ENCODE results near the gene GALK2. TPM values are rescaled to one million over a fixed set of nuclear protein-coding genes. Genes with fewer than 3 reads are reported as not detected.
"Not testable (repeated sequence)": the region's sequence is repeated elsewhere in the genome, so short reads cannot be mapped to it uniquely, and the experiment has no call there.

Gene GALK2
- total and polyA plus RNA-seq, 8 donors, result 23.1 to 43.1 (median 25.1) TPM

DNA sequence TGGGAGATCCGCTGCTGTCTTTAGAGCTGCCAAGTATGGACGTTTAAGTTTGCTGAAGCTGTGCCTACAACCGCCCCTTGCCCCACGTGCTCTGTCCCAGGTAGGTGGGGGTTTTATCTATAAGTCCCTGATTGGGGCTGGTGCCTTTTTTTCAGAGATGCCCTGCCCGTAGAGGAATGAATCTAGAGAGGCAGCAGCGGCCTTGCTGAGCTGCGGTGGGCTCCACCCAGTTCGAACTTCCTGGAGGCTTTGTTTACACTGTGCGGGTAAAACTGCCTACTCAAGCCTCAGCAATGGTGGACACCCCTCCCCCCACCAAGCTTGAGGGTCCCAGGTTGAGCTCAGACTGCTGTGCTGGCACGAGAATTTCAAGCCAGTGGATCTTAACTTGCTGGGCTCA, 169.6 kb downstream of the GALK2 start:
- H3K9me3 ChIP-seq, result peaks cover 0 to 7% of the 10 kb centered on the region in 2 donors
- DNase-seq (no peak), ATAC-seq (no peak)
- no peak overlapping the region for H3K4me3 ChIP-seq
- H3K27ac ChIP-seq, result no peak overlapping the region
- TF ChIP-seq, protein P1, sequence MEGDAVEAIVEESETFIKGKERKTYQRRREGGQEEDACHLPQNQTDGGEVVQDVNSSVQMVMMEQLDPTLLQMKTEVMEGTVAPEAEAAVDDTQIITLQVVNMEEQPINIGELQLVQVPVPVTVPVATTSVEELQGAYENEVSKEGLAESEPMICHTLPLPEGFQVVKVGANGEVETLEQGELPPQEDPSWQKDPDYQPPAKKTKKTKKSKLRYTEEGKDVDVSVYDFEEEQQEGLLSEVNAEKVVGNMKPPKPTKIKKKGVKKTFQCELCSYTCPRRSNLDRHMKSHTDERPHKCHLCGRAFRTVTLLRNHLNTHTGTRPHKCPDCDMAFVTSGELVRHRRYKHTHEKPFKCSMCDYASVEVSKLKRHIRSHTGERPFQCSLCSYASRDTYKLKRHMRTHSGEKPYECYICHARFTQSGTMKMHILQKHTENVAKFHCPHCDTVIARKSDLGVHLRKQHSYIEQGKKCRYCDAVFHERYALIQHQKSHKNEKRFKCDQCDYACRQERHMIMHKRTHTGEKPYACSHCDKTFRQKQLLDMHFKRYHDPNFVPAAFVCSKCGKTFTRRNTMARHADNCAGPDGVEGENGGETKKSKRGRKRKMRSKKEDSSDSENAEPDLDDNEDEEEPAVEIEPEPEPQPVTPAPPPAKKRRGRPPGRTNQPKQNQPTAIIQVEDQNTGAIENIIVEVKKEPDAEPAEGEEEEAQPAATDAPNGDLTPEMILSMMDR (IDR thresholded peaks at IDR 0.05), result no peak
- peaks cover 0 to 3% of the 10 kb centered on the region in 2 donors for H3K36me3 ChIP-seq
- H3K4me1 ChIP-seq, result no peaks in the 10 kb centered on the region
- intact Hi-C loops (cut with DNase I), result no loop called here
- H3K27me3 ChIP-seq, result no peaks in the 10 kb centered on the region

DNA sequence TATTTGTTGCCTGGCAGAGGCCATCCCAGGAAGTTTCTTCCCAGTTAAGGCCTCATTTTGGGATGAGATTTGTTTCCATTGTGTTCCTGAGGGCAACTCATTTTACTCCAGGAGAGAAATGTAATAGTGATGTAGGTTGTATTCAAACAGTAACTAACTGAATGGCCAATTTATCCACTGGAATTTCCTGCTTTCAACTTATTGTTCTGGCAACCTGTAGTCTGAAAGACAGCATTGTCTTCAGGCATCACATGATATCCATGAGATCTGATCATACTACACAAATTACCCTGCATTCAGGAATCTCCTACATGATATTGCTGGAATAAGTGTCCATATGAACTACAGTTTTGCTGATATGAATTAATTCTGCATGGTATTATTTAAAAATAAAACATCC, 173.5 kb downstream of the GALK2 start:
- TF ChIP-seq, protein P1 (IDR thresholded peaks at IDR 0.05), result no peak
- DNase-seq (no peak), ATAC-seq (no peak)
- H3K9me3 ChIP-seq, result peaks cover 0 to 7% of the 10 kb centered on the region in 2 donors
- peaks cover 0 to 10% of the 10 kb centered on the region in 2 donors for H3K36me3 ChIP-seq
- no peaks in the 10 kb centered on the region for H3K27me3 ChIP-seq
- no peaks in the 10 kb centered on the region for H3K4me1 ChIP-seq
- H3K4me3 ChIP-seq, result no peak overlapping the region
- H3K27ac ChIP-seq, result no peak overlapping the region
- intact Hi-C loops (cut with DNase I), result no loop called here

DNA sequence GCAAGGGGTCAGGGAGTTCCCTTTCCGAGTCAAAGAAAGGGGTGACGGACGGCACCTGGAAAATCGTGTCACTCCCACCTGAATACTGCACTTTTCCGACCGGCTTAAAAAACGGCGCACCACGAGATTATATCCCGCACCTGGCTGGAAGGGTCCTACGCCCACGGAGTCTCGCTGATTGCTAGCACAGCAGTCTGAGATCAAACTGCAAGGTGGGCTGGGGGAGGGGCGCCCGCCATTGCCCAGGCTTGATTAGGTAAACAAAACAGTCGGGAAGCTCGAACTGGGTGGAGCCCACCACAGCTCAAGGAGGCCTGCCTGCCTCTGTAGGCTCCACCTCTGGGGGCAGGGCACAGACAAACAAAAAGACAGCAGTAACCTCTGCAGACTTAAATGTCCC, 184.4 kb downstream of the GALK2 start:
- H3K9me3 ChIP-seq; intact Hi-C loops (cut with DNase I); ATAC-seq; H3K36me3 ChIP-seq; H3K4me3 ChIP-seq; H3K27ac ChIP-seq; H3K27me3 ChIP-seq; H3K4me1 ChIP-seq: not testable (repeated sequence)
- peak in 1 of 4 donors; percentile 29 for DNase-seq

DNA sequence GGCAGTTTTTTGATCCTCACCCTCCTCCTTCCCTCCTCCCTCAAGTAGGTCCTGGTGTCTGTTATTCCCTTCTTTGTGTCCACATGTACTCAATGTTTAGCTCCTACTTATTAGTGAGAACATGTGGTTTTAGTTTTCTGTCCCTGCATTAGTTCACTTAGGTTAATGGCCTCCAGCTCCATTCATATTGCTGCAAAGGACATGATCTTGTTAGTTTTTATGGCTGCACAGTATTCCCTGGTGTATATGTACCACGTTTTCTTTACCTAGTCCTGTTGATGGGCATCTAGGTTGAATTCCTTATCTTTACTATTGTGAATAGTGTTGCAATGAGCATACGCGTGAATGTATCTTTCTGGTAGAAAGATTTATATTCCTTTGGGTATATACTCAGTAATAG, 191.3 kb downstream of the GALK2 start:
- no peak for ATAC-seq

DNA sequence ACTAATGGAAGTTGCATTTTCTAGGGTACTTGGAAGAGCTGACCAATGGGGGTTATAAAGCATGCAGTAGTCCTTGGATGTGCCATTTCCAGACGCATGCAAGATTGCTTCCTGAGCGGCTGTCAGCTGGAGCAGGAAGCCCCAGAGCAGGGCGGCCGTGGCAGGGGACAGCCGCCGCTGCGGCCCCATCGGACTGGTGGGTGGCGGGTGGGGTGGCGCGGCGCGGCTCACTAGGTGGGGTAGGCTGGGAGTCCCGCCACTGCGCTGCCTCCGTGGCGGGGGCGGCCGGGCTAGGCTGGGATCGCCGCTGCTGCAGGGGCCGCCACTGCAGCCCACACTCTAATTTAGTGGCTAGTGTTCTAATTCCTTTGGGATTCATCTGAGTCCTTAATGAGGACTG, 196.4 kb downstream of the GALK2 start:
- peaks cover 0 to 13% of the 10 kb centered on the region in 2 donors for H3K9me3 ChIP-seq
- no peaks in the 10 kb centered on the region for H3K27me3 ChIP-seq
- TF ChIP-seq, protein P1 (IDR thresholded peaks at IDR 0.05), result no peak
- intact Hi-C loops (cut with DNase I), result no loop called here
- H3K4me1 ChIP-seq, result no peaks in the 10 kb centered on the region
- no peak for ATAC-seq
- H3K36me3 ChIP-seq, result no peaks in the 10 kb centered on the region
- DNase-seq, result peak in 1 of 4 donors; percentile 60
- H3K4me3 ChIP-seq, result no peak overlapping the region
- no peak overlapping the region for H3K27ac ChIP-seq

More for the DNA sequence above, 191.3 kb downstream of the GALK2 start:
- TF ChIP-seq, protein P1 (IDR thresholded peaks at IDR 0.05), result no peak
- intact Hi-C loops (cut with DNase I), result no loop called here
- Histone ChIP-seq H3K9me3 (no peaks in the 10 kb centered on the region), H3K36me3 (no peaks in the 10 kb centered on the region), H3K4me1 (no peaks in the 10 kb centered on the region), H3K4me3 (no peak overlapping the region), H3K27ac (no peak overlapping the region), H3K27me3 (no peaks in the 10 kb centered on the region)
- DNase-seq, result no peak

DNA sequence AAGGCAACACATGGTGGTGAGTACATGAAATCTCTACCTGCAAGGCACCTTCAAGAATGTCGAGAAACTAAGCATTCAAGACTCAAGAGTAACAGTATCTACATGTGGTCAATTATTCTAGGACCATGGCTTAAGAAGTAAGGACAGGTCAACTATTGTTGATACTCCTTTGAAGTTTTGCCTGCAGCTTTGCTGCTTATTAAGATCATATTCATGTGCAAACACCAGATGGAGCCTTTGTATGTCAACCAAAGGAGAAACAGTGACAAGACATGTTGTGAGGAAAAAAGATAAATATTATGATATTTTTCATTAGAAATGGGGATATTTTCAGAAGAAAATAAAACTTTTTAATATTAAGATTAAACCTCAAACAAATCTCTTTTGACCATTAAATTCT, 200.7 kb downstream of the GALK2 start:
- H3K4me1 ChIP-seq, result no peaks in the 10 kb centered on the region
- no peaks in the 10 kb centered on the region for H3K27me3 ChIP-seq
- intact Hi-C loops (cut with DNase I), result no loop called here
- DNase-seq (peak in 1 of 4 donors; percentile 4), ATAC-seq (no peak)
- H3K27ac ChIP-seq, result no peak overlapping the region
- no peaks in the 10 kb centered on the region for H3K36me3 ChIP-seq
- no peak overlapping the region for H3K4me3 ChIP-seq
- TF ChIP-seq, protein P1 (IDR thresholded peaks at IDR 0.05), result no peak
- peaks cover 0 to 13% of the 10 kb centered on the region in 2 donors for H3K9me3 ChIP-seq

Measured in left lung (tissue), 10 donors.